Hematopoietic multipotent progenitor cell treated with erythropoietin and hydrocortisone succinate and interleukin-3 and kit ligand, for 8 days (in vitro differentiated cells): ENCODE results near the gene POTED.
"Not testable (repeated sequence)": the region's sequence is repeated elsewhere in the genome, so short reads cannot be mapped to it uniquely, and the experiment has no call there.

Source experiments
- DNase-seq: peaks from one replicate; pipeline ENCODE4 v3.0.0-alpha.2; 2015

Gene POTED

GRCh38 chr21:13609477-13609876 lies at the start of gene POTED:
Gene POTED (plus strand): TSS chr21:13609777. CDS start chr21:13610229, 452 bp downstream.
- DNase-seq: not testable (repeated sequence)

GRCh38 chr21:13650101-13650500 lies 40.5 kb downstream of the POTED start:
- DNase-seq: not testable (repeated sequence)

GRCh38 chr21:13651746-13652145 lies 42.2 kb downstream of the POTED start:
- DNase-seq: not testable (repeated sequence)
